IMR-90 (cell line): ENCODE results near the gene OSGIN1. TPM values are rescaled to one million over a fixed set of nuclear protein-coding genes. Genes with fewer than 3 reads are reported as not detected.
A peak's percentile ranks its signal among the peaks of the same experiment; 100 is the strongest.

Experiments used
- ATAC-seq: fragments of 200-7000 bp; cut with Tn5 transposase; 2 replicates; pipeline ENCODE4 v1.9.1; 2020; ENCODE audit warnings: low read depth, mild to moderate bottlenecking, moderate library complexity
- Bru-seq: library from RNA; stranded (reverse); fragments of 400-500 nt; gene quantifications from one replicate; lab custom pipeline; 2021; lab: Mats Ljungman, UMichigan
- BruChase-seq, 2 experiments: library from RNA; stranded (reverse); fragments of 400-500 nt; gene quantifications; one replicate each; lab custom pipeline; 2021; lab: Mats Ljungman, UMichigan
- BruUV-seq: library from RNA; stranded (reverse); fragments of 400-500 nt; replicated peaks from 2 replicates; lab custom pipeline; 2021; lab: Mats Ljungman, UMichigan
- CTCF ChIA-PET: fragments of 300-600 bp; formaldehyde crosslinking; extraction: SDS; loops from one replicate; lab custom pipeline; 2021; ENCODE audit warnings: antibody characterized with exemption; lab: Yijun Ruan, JAX
- POLR2A ChIA-PET: fragments of 300-600 bp; sonication (Branson Sonifier 250); formaldehyde crosslinking; loops from one replicate; lab custom pipeline; 2022; ENCODE audit warnings: antibody characterized with exemption; ENCODE audit not compliant: unreplicated experiment; lab: Charles Lee
- DNase-seq: peaks from one replicate; pipeline ENCODE4 v3.0.0; 2013
- H2AFZ ChIP-seq: replicated peaks from 2 replicates; pipeline ENCODE3; 2013; ENCODE audit warnings: low read length, mild to moderate bottlenecking; ENCODE audit not compliant: poor library complexity
- H2AK5ac ChIP-seq: 2 replicates; pipeline ENCODE4 v1.6.1; 2013; ENCODE audit warnings: low read depth, low read length, inconsistent platforms
- H2AK9ac ChIP-seq: replicated peaks from 2 replicates; pipeline ENCODE3; 2013; ENCODE audit warnings: mild to moderate bottlenecking, low read depth, low read length, moderate library complexity; ENCODE audit not compliant: poor library complexity
- H2BK120ac ChIP-seq: 2 replicates; pipeline ENCODE4 v1.6.1; 2013; ENCODE audit warnings: low read depth, low read length, inconsistent platforms
- H2BK15ac ChIP-seq: 3 replicates; pipeline ENCODE4 v1.6.1; 2013; ENCODE audit warnings: low read depth, low read length, inconsistent platforms
- H2BK20ac ChIP-seq: 2 replicates; pipeline ENCODE4 v1.6.1; 2013; ENCODE audit warnings: low read depth, mild to moderate bottlenecking, inconsistent platforms, low read length, moderate library complexity
- H2BK5ac ChIP-seq: 2 replicates; pipeline ENCODE4 v1.6.1; 2013; ENCODE audit warnings: mild to moderate bottlenecking, low read depth, low read length, inconsistent platforms; ENCODE audit not compliant: poor library complexity, severe bottlenecking
- H3K14ac ChIP-seq: replicated peaks from 2 replicates; pipeline ENCODE4 v1.6.1; 2013; ENCODE audit warnings: low read depth, low read length, inconsistent platforms
- H3K18ac ChIP-seq: 2 replicates; pipeline ENCODE4 v1.6.1; 2013; ENCODE audit warnings: low read depth, low read length, control low read depth
- H3K23ac ChIP-seq: 2 replicates; pipeline ENCODE4 v1.6.1; 2013; ENCODE audit warnings: low read depth, low read length, inconsistent platforms
- H3K27ac ChIP-seq: 2 replicates; pipeline ENCODE4 v1.5.1; 2013; ENCODE audit warnings: mild to moderate bottlenecking, control low read depth, low read length; ENCODE audit not compliant: insufficient read depth
- H3K27me3 ChIP-seq: 2 replicates; pipeline ENCODE4 v1.6.1; 2013; ENCODE audit warnings: low read length; ENCODE audit not compliant: control insufficient read depth, insufficient read depth
- H3K36me3 ChIP-seq: 2 replicates; pipeline ENCODE4 v1.6.1; 2013; ENCODE audit warnings: low read length, mixed read lengths; ENCODE audit not compliant: control insufficient read depth, insufficient read depth
- H3K4ac ChIP-seq: 2 replicates; pipeline ENCODE4 v1.6.1; 2013; ENCODE audit warnings: low read depth, low read length, inconsistent platforms
- H3K4me1 ChIP-seq: 2 replicates; pipeline ENCODE4 v1.6.1; 2013; ENCODE audit warnings: low read length, mixed read lengths; ENCODE audit not compliant: control insufficient read depth, insufficient read depth
- H3K4me2 ChIP-seq: 2 replicates; pipeline ENCODE4 v1.6.1; 2013; ENCODE audit warnings: low read depth, mild to moderate bottlenecking, control low read depth, low read length, moderate library complexity
- H3K4me3 ChIP-seq: 2 replicates; pipeline ENCODE4 v1.5.1; 2013; ENCODE audit warnings: low read depth, mild to moderate bottlenecking, control low read depth, low read length, moderate library complexity; ENCODE audit not compliant: insufficient read depth
- H3K56ac ChIP-seq: 2 replicates; pipeline ENCODE4 v1.6.1; 2013; ENCODE audit warnings: low read length, inconsistent platforms; ENCODE audit not compliant: insufficient read depth; ENCODE audit errors: extremely low read depth
- H3K79me1 ChIP-seq, 2 experiments: 2 replicates each; pipeline ENCODE4 v1.6.1; 2013; ENCODE audit warnings: low read length in 2 of 2, inconsistent platforms in 1 of 2, low read depth in 1 of 2
- H3K9ac ChIP-seq: 2 replicates; pipeline ENCODE4 v1.6.1; 2013; ENCODE audit warnings: low read depth, low read length, control low read depth
- H3K9me1 ChIP-seq: 2 replicates; pipeline ENCODE4 v1.6.1; 2013; ENCODE audit warnings: low read length, inconsistent platforms; ENCODE audit not compliant: insufficient read depth
- H3K9me3 ChIP-seq: 2 replicates; pipeline ENCODE4 v1.6.1; 2013; ENCODE audit warnings: low read length; ENCODE audit not compliant: control insufficient read depth, insufficient read depth
- H4K20me1 ChIP-seq: 2 replicates; pipeline ENCODE4 v1.6.1; 2013; ENCODE audit warnings: low read length, inconsistent platforms; ENCODE audit not compliant: insufficient read depth
- H4K5ac ChIP-seq: 2 replicates; pipeline ENCODE4 v1.6.1; 2013; ENCODE audit warnings: mild to moderate bottlenecking, low read depth, low read length, control low read depth
- H4K8ac ChIP-seq, 2 experiments: 2 replicates each; pipeline ENCODE4 v1.6.1; 2013; ENCODE audit warnings: low read depth in 2 of 2, low read length in 2 of 2, control low read depth in 1 of 2, inconsistent platforms in 1 of 2
- H4K91ac ChIP-seq: 2 replicates; pipeline ENCODE4 v1.6.1; 2013; ENCODE audit warnings: low read depth, low read length, inconsistent platforms; ENCODE audit not compliant: insufficient read depth
- CEBPB ChIP-seq: IDR thresholded peaks from 2 replicates; pipeline ENCODE4 v1.6.1; 2012; ENCODE audit warnings: low read depth, low read length, improper control_type of control experiment
- CHD1 ChIP-seq: IDR thresholded peaks from 2 replicates; pipeline ENCODE4 v1.6.1; 2012; ENCODE audit warnings: low read depth, low read length, improper control_type of control experiment
- CTCF ChIP-seq: conservative IDR thresholded peaks from 2 replicates; pipeline ENCODE4 v1.5.1; 2012; ENCODE audit warnings: mild to moderate bottlenecking, low read depth, low read length, improper control_type of control experiment
- ELK1 ChIP-seq: fragments of 150-350 bp; IDR thresholded peaks from 2 replicates; pipeline ENCODE4 v1.6.1; 2016; ENCODE audit warnings: low read depth, mild to moderate bottlenecking, low read length, moderate library complexity, borderline replicate concordance
- FOS ChIP-seq: fragments of 150-350 bp; IDR thresholded peaks from 2 replicates; pipeline ENCODE4 v1.6.1; 2016; ENCODE audit warnings: low read depth, low read length
- MAFK ChIP-seq: IDR thresholded peaks from 2 replicates; pipeline ENCODE4 v1.6.1; 2012; ENCODE audit warnings: low read depth, low read length, improper control_type of control experiment
- MAZ ChIP-seq: IDR thresholded peaks from 2 replicates; pipeline ENCODE4 v1.6.1; 2012; ENCODE audit warnings: low read depth, mild to moderate bottlenecking, low read length, improper control_type of control experiment, moderate library complexity, borderline replicate concordance
- MXI1 ChIP-seq: IDR thresholded peaks from 2 replicates; pipeline ENCODE4 v1.6.1; 2012; ENCODE audit warnings: low read depth, mild to moderate bottlenecking, low read length, moderate library complexity, borderline replicate concordance
- NFE2L2 ChIP-seq: fragments of 150-350 bp; IDR thresholded peaks from 2 replicates; pipeline ENCODE4 v1.6.1; 2016; ENCODE audit warnings: low read depth, mild to moderate bottlenecking, low read length
- POLR2A ChIP-seq: IDR thresholded peaks from 2 replicates; pipeline ENCODE4 v1.6.1; 2012; ENCODE audit warnings: mild to moderate bottlenecking, low read depth, low read length
- RFX5 ChIP-seq: IDR thresholded peaks from 2 replicates; pipeline ENCODE4 v1.8.0; 2012; ENCODE audit warnings: low read depth, mild to moderate bottlenecking, low read length, moderate library complexity
- SMC3 ChIP-seq: fragments of 150-350 bp; IDR thresholded peaks from 2 replicates; pipeline ENCODE4 v1.6.1; 2016; ENCODE audit warnings: low read depth, mild to moderate bottlenecking, antibody characterized with exemption, low read length, moderate library complexity
- WGBS, 2 experiments: methylation state at CpG; one replicate each; pipeline versions ENCODE4 v1.1.5 to v1.1.7; 2013; ENCODE audit warnings: missing lambda C conversion rate in 2 of 2; ENCODE audit not compliant: insufficient read length in 1 of 2; ENCODE audit errors: extremely low coverage in 2 of 2; 5-methylcytosine and 5-hydroxymethylcytosine counted together
- dilution Hi-C: fragments of 300-500 bp; cut with HindIII; formaldehyde crosslinking; loops from one replicate; pipeline ENCODE4 v1.14.3; 2018; ENCODE audit warnings: low sequenced_read_pairs; ENCODE audit not compliant: unreplicated experiment
- in situ Hi-C: fragments of 300-500 bp; cut with MboI; formaldehyde crosslinking; loops from 3 replicates; pipeline ENCODE4 v1.14.3; 2019; ENCODE audit warnings: low sequenced_read_pairs, inconsistent platforms, mixed read lengths
- intact Hi-C: fragments of 100-400 bp; cut with micrococcal nuclease; formaldehyde crosslinking; loops from 2 replicates; pipeline ENCODE4 v1.10.0; 2022
- long read RNA-seq: library from polyadenylated mRNA; unstranded; transcript quantifications from one replicate; pipeline ENCODE4 v2.0.0, GENCODE V29; 2021; ENCODE audit not compliant: unreplicated experiment
- polyA plus RNA-seq, 3 experiments: library from polyadenylated mRNA; depleted of rRNA; stranded (reverse); fragments of >200 nt; gene quantifications; 2 replicates each; pipeline ENCODE4 v1.2.3, GENCODE V29; 2012; ENCODE audit warnings: low replicate concordance in 1 of 3
- total RNA-seq: library from RNA; depleted of rRNA; stranded (reverse); fragments of >200 nt; gene quantifications from 2 replicates; pipeline ENCODE4 v1.2.3, GENCODE V29; 2012; rRNA removed

Gene OSGIN1
- 0.83 and 0.90 TPM in 2 replicates for total RNA-seq
- polyA plus RNA-seq (2012; rRNA removed) = 6.4 and 7.4 TPM in 2 replicates
- polyA plus RNA-seq (2012; cell fraction: cytosol; rRNA removed) = 3.1 and 4.1 TPM in 2 replicates
- 4.1 and 9.2 TPM in 2 replicates for polyA plus RNA-seq (2012; cell fraction: nucleus; rRNA removed; ENCODE audit: low replicate concordance)
- Bru-seq, nascent RNA = percentile 61 among the genes with signal in this experiment
- percentile 45 among the genes with signal in this experiment for BruChase-seq, experiment 1, labeled RNA remaining after a 6-hour chase
- BruChase-seq, experiment 2, labeled RNA remaining after a 2-hour chase = percentile 44 among the genes with signal in this experiment
- long read RNA-seq, transcript OSGIN1-203 (6 exons, 1,940 nt) = major isoform, 6 of 18 reads
- long read RNA-seq, partial matches to known transcripts = 5 of 18 reads
- long read RNA-seq, other reads (novel, unspliced or antisense) = 7 of 18 reads

- POLR2A ChIA-PET = interaction anchor here (0.5 kb wide), 1 partner anchor 12 kb away, joined by 3 read pairs; no protein-coding TSS in a partner anchor
- WGBS, 2 experiments = 8% methylated on average over 11 of the region's 30 CpGs; no CpG with 5 or more reads in 1 of the 2 experiments
- ATAC-seq = peak; percentile 86
- TF ChIP-seq FOS (peak; percentile 73), POLR2A (peak; percentile 94), CHD1 (no peak), MAFK (peak; percentile 39; the same call in 1 of the 2 replicates), RFX5 (no peak), ELK1 (no peak), CTCF (no peak), SMC3 (no peak), NFE2L2 (peak; percentile 95), MAZ (0 out of 2 replicates have a peak, but pooled peaks have one; percentile 71), MXI1 (peak; percentile 87), CEBPB (no peak)
These were observed at the start of gene OSGIN1 for GRCh38 chr16:83952940-83953795. OSGIN1 (plus strand) TSS chr16:83953240; CDS start chr16:83957672, 4,432 bp downstream.

More at GRCh38 chr16:83952940-83953795, at the start of gene OSGIN1:
- peak within 1 kb of the TSS; percentile 94 for H2BK120ac ChIP-seq
- H2BK15ac ChIP-seq = peak within 1 kb of the TSS; percentile 90; the same call in 2 of the 3 replicates
- peak within 1 kb of the TSS; percentile 54 for H3K4me3 ChIP-seq
- peak within 1 kb of the TSS; percentile 89 for H2BK20ac ChIP-seq
- dilution Hi-C loops = no loop called here
- peak within 1 kb of the TSS; percentile 70 for H4K91ac ChIP-seq
- H2AFZ ChIP-seq = peak within 1 kb of the TSS; percentile 96
- H3K4me2 ChIP-seq = peak within 1 kb of the TSS; percentile 84
- peak; percentile 93 for DNase-seq
- H3K18ac ChIP-seq = peak within 1 kb of the TSS; percentile 39
- H3K9me1 ChIP-seq = peaks cover 8% of the 10 kb centered on the region
- H2AK5ac ChIP-seq = peak within 1 kb of the TSS; percentile 82
- H4K5ac ChIP-seq = peak within 1 kb of the TSS; percentile 32
- H2BK5ac ChIP-seq = peak within 1 kb of the TSS; percentile 69
- H2AK9ac ChIP-seq = peak within 1 kb of the TSS; percentile 95
- H3K79me1 ChIP-seq = peaks cover 0 to 25% of the 10 kb centered on the region in 2 experiments; a peak in 1 of 4 replicates
- peaks cover 21% of the 10 kb centered on the region; the same call in 1 of the 2 replicates for H4K20me1 ChIP-seq
- H3K14ac ChIP-seq = peak within 1 kb of the TSS; percentile 79
- H3K23ac ChIP-seq = 0 out of 2 replicates have a peak within 1 kb of the TSS, but pooled peaks have one; percentile 44
- CTCF ChIA-PET = interaction anchor here (0.7 to 1.4 kb wide), 2 partner anchors 9 to 113 kb away, joined by 3 to 4 read pairs; no protein-coding TSS in a partner anchor
- H3K4ac ChIP-seq = peak within 1 kb of the TSS; percentile 90
- H3K36me3 ChIP-seq = no peaks in the 10 kb centered on the region; the same call in 1 of the 2 replicates
- peak within 1 kb of the TSS; percentile 85 to 86 for H4K8ac ChIP-seq
- H3K27ac ChIP-seq = peak within 1 kb of the TSS; percentile 79
- in situ Hi-C loops = loop anchor here (25.0 kb wide), 1 partner anchor 534 kb away; no protein-coding TSS in a partner anchor
- peak within 1 kb of the TSS; percentile 74 for H3K56ac ChIP-seq
- H3K4me1 ChIP-seq = peaks cover 14% of the 10 kb centered on the region
- H3K9ac ChIP-seq = peak within 1 kb of the TSS; percentile 64
- H3K9me3 ChIP-seq = no peaks in the 10 kb centered on the region
- intact Hi-C loops = no loop called here
- no TSS peak for BruUV-seq
- no peaks in the 10 kb centered on the region for H3K27me3 ChIP-seq
